GM18868 (cell line): ENCODE results near the gene PIGL.
A peak's percentile ranks its signal among the peaks of the same experiment; 100 is the strongest.

Source experiments
- ATAC-seq: cut with Tn5 transposase; IDR thresholded peaks from one replicate; pipeline ENCODE4 v1.9.1; 2021; ENCODE audit warnings: mild to moderate bottlenecking, moderate library complexity; ENCODE audit not compliant: unreplicated experiment

Gene PIGL

DNA sequence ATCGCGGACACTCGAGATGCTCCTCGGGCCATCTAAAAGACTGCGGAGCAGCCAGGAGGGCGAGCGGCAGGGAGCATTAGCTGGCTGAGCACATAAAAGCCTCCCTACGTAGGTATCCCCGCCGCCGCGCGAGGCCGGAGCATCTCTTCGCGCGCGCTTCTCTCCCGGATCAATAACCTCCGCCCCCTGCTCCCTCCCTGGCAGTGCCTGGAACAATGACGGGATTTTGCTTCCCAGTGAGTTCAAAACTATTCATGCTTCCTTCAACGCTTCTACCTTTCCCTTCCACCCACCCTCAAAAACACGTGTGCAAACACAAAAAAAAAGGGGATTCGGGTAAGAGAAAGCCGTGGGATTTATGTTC, 135.3 kb downstream of the PIGL start:
- no peak for ATAC-seq

DNA sequence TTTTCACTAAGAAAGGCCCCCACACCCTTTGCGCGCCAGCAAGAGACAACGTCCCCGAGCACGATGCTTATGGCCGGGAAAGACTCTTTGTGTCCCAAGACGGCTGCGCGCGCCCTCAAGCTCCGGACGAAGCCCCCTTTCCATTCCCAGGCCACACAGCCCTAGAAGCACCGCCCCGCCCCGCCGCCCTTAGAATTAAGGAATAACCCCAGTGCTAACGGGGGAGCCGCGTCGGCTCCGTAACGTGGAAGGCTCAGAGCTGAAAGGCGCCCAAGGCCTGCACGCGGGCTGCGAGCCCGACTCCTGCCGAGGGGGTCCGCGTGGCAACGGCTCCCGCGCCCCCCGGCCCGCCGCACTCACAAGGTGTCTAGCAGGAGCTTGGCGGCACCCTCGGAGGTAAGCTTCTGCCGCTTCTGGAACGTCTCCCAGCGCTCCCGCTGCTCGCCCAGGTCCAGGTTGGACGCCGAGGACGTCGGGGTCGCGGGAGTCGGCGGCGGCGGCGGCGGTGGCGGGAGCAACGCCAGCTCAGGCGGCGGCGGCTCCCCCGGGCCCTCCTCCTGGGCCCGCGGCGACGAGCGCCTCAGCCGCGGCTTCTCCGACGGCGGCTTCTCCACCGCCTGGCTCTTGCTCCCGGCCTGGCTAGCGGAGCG, 135.8 kb downstream of the PIGL start:
- ATAC-seq = peak; percentile 49

DNA sequence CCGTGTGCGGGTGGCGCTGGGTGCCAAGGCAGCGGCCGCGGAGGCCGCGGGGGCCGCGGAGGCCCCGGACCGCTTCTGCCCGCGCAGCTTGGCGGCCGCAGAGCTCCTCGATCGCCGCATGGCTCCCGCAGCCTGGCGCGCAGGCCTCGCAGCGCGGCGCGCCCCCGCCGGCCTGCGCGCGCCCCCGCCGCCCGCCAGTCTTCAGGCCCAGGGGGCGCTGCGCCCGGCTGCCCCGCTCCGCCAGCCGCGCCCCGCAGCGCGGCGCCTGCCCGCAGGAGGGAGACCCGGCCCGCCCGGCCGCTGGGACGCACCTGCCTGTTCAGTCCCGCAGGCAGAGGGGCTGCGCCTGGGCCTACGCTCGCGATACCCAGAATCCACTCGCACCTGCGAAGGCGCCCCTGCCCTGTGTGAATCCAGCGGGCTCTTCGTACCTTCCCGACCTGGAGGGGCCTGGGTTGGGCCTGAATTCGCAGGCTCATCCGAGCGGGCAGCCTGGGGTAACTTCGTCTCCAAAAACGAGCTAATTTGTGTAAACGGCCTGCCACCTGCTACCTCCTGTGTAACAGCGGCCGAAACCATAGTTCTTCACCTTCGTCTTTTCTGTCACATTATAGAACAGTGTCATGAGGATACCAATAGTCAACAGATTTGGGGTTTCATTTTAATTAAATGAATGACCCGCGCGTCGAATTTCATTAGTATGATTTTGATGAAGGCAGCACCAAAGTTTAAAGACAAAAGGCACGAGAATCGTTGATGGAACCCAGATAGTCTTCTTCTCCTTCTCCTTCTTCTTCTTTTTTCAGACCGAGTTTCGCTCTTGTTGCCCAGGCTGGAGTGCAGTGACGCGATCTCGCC, 136.5 kb downstream of the PIGL start, which contains the start of gene CENPV:
CENPV (minus strand) TSS at position 153 of the 858 bp plus-strand sequence; CDS start at position 120, 33 bp downstream.
- ATAC-seq = peak; percentile 65

DNA sequence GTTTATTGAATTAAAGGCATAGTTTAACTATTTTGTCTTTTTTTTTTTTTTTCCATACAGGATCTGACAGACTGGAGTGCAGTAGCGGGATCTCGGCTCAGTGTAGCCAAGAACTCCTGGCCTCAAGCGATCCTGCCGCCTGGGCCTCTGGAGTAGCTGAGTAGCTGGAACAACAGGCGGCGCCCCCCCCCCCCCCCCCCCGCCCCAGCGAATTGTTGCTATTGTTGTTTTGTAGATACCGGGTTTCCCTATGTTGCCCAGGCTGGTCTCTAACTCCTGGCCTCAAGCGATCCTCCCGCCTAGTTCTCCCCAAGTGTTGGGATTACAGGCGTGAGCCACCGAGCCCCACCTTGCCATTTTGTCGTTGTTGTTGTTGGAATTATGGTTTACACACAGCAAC, 137.6 kb downstream of the PIGL start:
- no peak for ATAC-seq

DNA sequence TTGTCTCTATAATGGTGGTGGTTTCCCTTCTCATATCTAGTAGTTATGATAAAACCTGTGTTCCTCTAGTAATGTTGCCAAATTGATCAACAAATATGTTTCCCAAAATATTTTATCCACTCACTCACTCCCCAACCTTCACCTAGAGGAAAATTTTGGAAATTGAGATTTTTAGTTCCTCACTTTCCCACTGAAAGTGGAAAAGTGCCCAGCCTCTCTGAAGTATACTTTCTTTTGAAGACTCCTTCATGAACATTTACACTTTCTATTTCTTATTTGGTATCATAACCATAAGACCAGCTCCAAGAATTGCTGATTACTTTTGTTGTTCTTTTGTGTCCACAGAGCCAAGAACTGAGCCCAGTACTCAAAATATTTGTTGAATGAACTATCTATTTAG, 141.4 kb downstream of the PIGL start:
- no peak for ATAC-seq

DNA sequence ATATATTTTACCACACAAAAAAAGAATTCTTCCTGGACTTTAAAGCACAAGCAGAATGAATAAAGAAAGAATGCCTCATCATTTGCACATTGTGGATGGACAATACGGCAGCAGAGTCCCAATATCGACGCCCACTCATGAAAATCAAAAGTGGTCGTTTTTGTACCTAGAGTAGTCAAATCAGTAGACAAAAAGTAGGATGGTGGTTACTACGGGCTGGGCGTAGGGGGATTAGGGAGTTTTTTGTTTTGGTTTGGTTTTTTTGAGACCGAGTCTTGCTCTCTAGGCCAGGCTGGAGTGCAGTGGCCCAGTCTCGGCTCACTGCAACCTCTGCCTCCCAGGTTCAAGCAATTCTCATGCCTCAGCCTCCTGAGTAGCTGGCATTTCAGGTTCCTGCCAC, 144.9 kb downstream of the PIGL start:
- ATAC-seq = no peak

DNA sequence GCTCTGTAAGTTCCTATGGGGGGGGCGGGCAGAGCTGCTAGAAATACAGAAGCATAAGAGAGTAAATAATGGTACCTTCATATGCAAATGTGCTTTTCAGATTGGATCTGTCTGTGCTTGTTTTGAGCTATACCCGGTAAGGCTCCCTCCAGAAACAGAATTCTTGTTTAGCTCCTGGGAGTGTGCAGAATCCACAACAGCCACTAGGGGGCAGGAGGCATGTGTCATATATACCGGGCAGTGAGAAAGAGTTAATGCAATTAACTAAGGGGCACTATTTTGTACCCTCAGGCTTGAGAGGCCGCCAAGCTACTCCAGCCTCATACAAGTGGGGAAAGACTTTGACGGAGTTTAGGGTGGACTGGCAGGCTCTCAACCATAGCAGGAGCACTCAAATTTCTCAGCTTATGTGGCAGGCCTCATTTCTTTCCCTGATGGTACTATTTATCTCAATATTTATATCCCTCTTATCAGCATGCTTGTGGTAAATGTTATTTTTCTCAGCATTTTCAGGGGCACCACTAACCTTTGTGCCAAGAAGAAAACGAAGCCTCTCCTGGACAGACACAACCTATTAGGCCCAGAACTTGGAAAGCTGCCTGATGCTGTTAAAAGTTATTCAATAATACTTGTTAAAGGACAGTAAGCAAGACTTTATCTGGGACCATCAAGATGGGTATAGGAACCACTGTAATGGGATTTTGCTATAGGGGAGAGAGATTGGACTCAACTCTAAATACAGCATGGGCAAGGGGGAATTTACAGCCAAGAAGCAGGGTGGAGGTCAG, 146.9 kb downstream of the PIGL start:
- ATAC-seq = peak; percentile 82

DNA sequence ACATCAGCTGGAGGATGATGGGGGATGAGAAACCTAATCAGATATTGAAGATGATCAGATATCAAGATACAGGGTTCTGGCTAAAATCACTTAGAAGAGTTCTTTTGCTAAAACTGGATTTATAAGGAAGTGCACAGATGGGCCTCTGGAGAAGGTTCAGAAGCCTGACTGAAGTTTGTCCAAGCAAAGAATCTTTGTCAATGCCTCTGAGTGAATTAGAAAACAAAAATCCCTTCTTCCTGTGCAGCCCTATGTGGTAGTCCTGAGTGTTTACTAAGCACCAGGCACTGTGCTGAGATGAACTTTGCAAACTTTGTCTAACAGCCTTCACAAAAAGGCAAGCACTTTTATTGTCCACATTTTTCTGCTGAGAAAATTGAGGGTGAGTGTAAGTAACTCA, 147.6 kb downstream of the PIGL start:
- no peak for ATAC-seq

DNA sequence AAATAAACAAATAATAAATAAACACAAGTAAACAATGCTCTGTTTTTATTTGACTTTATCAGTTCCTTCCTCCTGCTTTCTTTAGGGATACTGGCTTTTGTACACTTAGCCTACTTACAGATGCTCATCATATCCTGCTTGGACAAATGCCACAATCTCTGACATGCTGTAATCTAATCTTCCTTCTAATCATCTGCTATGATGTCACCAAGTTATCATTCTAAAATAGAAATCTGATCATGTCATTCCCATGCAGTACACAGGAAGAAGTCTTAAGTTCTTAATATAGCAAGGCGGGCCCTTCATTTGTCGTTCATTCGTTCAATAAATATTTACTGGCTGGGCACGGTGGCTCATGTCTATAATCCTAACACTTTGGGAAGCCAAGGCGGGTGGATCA, 154.7 kb downstream of the PIGL start:
- ATAC-seq = no peak

DNA sequence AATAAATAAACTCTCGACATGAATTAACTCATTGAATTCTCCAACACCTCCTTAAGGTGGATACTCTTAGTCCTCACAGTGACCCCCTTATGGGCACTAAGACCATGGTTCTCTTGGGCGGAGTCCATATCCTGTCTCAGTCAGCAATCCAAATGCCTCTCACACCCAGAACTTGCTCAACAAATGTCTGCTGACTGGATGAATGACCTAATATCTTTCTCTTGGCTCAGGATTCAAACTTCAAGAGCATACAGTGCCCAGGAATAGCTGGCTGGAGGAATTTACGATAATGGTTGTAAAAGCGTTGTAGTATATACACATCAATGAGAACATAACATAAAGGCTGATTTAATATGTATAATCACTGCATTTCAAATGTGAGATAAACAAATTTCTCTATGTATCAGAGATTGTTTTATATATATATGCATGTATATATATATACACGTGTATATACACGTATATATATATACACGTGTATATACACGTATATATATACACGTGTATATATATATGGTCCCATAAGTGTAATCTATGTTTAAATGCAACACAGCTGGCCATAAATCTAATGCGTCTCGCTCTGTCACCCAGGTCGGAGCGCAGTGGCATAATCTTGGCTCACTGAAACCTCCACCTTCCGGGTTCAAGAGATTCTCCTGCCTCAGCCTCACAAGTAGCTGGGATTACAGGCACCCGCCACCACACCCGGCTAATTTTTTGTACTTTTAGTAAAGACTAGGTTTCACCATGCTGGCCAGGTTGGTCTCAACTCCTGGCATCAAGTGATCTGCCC, 157.3 kb downstream of the PIGL start:
- no peak for ATAC-seq
